IMR-90 (cell line): ENCODE results near the gene FAM83F. TPM values are rescaled to one million over a fixed set of nuclear protein-coding genes. Genes with fewer than 3 reads are reported as not detected.

Source experiments
- ATAC-seq: fragments of 200-7000 bp; cut with Tn5 transposase; 2 replicates; pipeline ENCODE4 v1.9.1; 2020; ENCODE audit warnings: low read depth, mild to moderate bottlenecking, moderate library complexity
- BruUV-seq: library from RNA; stranded (reverse); fragments of 400-500 nt; replicated peaks from 2 replicates; lab custom pipeline; 2021; lab: Mats Ljungman, UMichigan
- CTCF ChIA-PET: fragments of 300-600 bp; formaldehyde crosslinking; extraction: SDS; loops from one replicate; lab custom pipeline; 2021; ENCODE audit warnings: antibody characterized with exemption; lab: Yijun Ruan, JAX
- POLR2A ChIA-PET: fragments of 300-600 bp; sonication (Branson Sonifier 250); formaldehyde crosslinking; loops from one replicate; lab custom pipeline; 2022; ENCODE audit warnings: antibody characterized with exemption; ENCODE audit not compliant: unreplicated experiment; lab: Charles Lee
- DNase-seq: peaks from one replicate; pipeline ENCODE4 v3.0.0; 2013
- H2AFZ ChIP-seq: replicated peaks from 2 replicates; pipeline ENCODE3; 2013; ENCODE audit warnings: low read length, mild to moderate bottlenecking; ENCODE audit not compliant: poor library complexity
- H2AK5ac ChIP-seq: 2 replicates; pipeline ENCODE4 v1.6.1; 2013; ENCODE audit warnings: low read depth, low read length, inconsistent platforms
- H2AK9ac ChIP-seq: replicated peaks from 2 replicates; pipeline ENCODE3; 2013; ENCODE audit warnings: mild to moderate bottlenecking, low read depth, low read length, moderate library complexity; ENCODE audit not compliant: poor library complexity
- H2BK120ac ChIP-seq: 2 replicates; pipeline ENCODE4 v1.6.1; 2013; ENCODE audit warnings: low read depth, low read length, inconsistent platforms
- H2BK15ac ChIP-seq: 3 replicates; pipeline ENCODE4 v1.6.1; 2013; ENCODE audit warnings: low read depth, low read length, inconsistent platforms
- H2BK20ac ChIP-seq: 2 replicates; pipeline ENCODE4 v1.6.1; 2013; ENCODE audit warnings: low read depth, mild to moderate bottlenecking, inconsistent platforms, low read length, moderate library complexity
- H2BK5ac ChIP-seq: 2 replicates; pipeline ENCODE4 v1.6.1; 2013; ENCODE audit warnings: mild to moderate bottlenecking, low read depth, low read length, inconsistent platforms; ENCODE audit not compliant: poor library complexity, severe bottlenecking
- H3K14ac ChIP-seq: replicated peaks from 2 replicates; pipeline ENCODE4 v1.6.1; 2013; ENCODE audit warnings: low read depth, low read length, inconsistent platforms
- H3K18ac ChIP-seq: 2 replicates; pipeline ENCODE4 v1.6.1; 2013; ENCODE audit warnings: low read depth, low read length, control low read depth
- H3K23ac ChIP-seq: 2 replicates; pipeline ENCODE4 v1.6.1; 2013; ENCODE audit warnings: low read depth, low read length, inconsistent platforms
- H3K27ac ChIP-seq: 2 replicates; pipeline ENCODE4 v1.5.1; 2013; ENCODE audit warnings: mild to moderate bottlenecking, control low read depth, low read length; ENCODE audit not compliant: insufficient read depth
- H3K27me3 ChIP-seq: 2 replicates; pipeline ENCODE4 v1.6.1; 2013; ENCODE audit warnings: low read length; ENCODE audit not compliant: control insufficient read depth, insufficient read depth
- H3K36me3 ChIP-seq: 2 replicates; pipeline ENCODE4 v1.6.1; 2013; ENCODE audit warnings: low read length, mixed read lengths; ENCODE audit not compliant: control insufficient read depth, insufficient read depth
- H3K4ac ChIP-seq: 2 replicates; pipeline ENCODE4 v1.6.1; 2013; ENCODE audit warnings: low read depth, low read length, inconsistent platforms
- H3K4me1 ChIP-seq: 2 replicates; pipeline ENCODE4 v1.6.1; 2013; ENCODE audit warnings: low read length, mixed read lengths; ENCODE audit not compliant: control insufficient read depth, insufficient read depth
- H3K4me2 ChIP-seq: 2 replicates; pipeline ENCODE4 v1.6.1; 2013; ENCODE audit warnings: low read depth, mild to moderate bottlenecking, control low read depth, low read length, moderate library complexity
- H3K4me3 ChIP-seq: 2 replicates; pipeline ENCODE4 v1.5.1; 2013; ENCODE audit warnings: low read depth, mild to moderate bottlenecking, control low read depth, low read length, moderate library complexity; ENCODE audit not compliant: insufficient read depth
- H3K56ac ChIP-seq: 2 replicates; pipeline ENCODE4 v1.6.1; 2013; ENCODE audit warnings: low read length, inconsistent platforms; ENCODE audit not compliant: insufficient read depth; ENCODE audit errors: extremely low read depth
- H3K79me1 ChIP-seq, 2 experiments: 2 replicates each; pipeline ENCODE4 v1.6.1; 2013; ENCODE audit warnings: low read length in 2 of 2, inconsistent platforms in 1 of 2, low read depth in 1 of 2
- H3K9ac ChIP-seq: 2 replicates; pipeline ENCODE4 v1.6.1; 2013; ENCODE audit warnings: low read depth, low read length, control low read depth
- H3K9me1 ChIP-seq: 2 replicates; pipeline ENCODE4 v1.6.1; 2013; ENCODE audit warnings: low read length, inconsistent platforms; ENCODE audit not compliant: insufficient read depth
- H3K9me3 ChIP-seq: 2 replicates; pipeline ENCODE4 v1.6.1; 2013; ENCODE audit warnings: low read length; ENCODE audit not compliant: control insufficient read depth, insufficient read depth
- H4K20me1 ChIP-seq: 2 replicates; pipeline ENCODE4 v1.6.1; 2013; ENCODE audit warnings: low read length, inconsistent platforms; ENCODE audit not compliant: insufficient read depth
- H4K5ac ChIP-seq: 2 replicates; pipeline ENCODE4 v1.6.1; 2013; ENCODE audit warnings: mild to moderate bottlenecking, low read depth, low read length, control low read depth
- H4K8ac ChIP-seq, 2 experiments: 2 replicates each; pipeline ENCODE4 v1.6.1; 2013; ENCODE audit warnings: low read depth in 2 of 2, low read length in 2 of 2, control low read depth in 1 of 2, inconsistent platforms in 1 of 2
- H4K91ac ChIP-seq: 2 replicates; pipeline ENCODE4 v1.6.1; 2013; ENCODE audit warnings: low read depth, low read length, inconsistent platforms; ENCODE audit not compliant: insufficient read depth
- BHLHE40 ChIP-seq: fragments of 150-350 bp; IDR thresholded peaks from 2 replicates; pipeline ENCODE4 v1.6.1; 2016; ENCODE audit warnings: mild to moderate bottlenecking, low read depth, low read length
- CEBPB ChIP-seq: IDR thresholded peaks from 2 replicates; pipeline ENCODE4 v1.6.1; 2012; ENCODE audit warnings: low read depth, low read length, improper control_type of control experiment
- CTCF ChIP-seq: conservative IDR thresholded peaks from 2 replicates; pipeline ENCODE4 v1.5.1; 2012; ENCODE audit warnings: mild to moderate bottlenecking, low read depth, low read length, improper control_type of control experiment
- ELK1 ChIP-seq: fragments of 150-350 bp; IDR thresholded peaks from 2 replicates; pipeline ENCODE4 v1.6.1; 2016; ENCODE audit warnings: low read depth, mild to moderate bottlenecking, low read length, moderate library complexity, borderline replicate concordance
- MAFK ChIP-seq: IDR thresholded peaks from 2 replicates; pipeline ENCODE4 v1.6.1; 2012; ENCODE audit warnings: low read depth, low read length, improper control_type of control experiment
- MAZ ChIP-seq: IDR thresholded peaks from 2 replicates; pipeline ENCODE4 v1.6.1; 2012; ENCODE audit warnings: low read depth, mild to moderate bottlenecking, low read length, improper control_type of control experiment, moderate library complexity, borderline replicate concordance
- MXI1 ChIP-seq: IDR thresholded peaks from 2 replicates; pipeline ENCODE4 v1.6.1; 2012; ENCODE audit warnings: low read depth, mild to moderate bottlenecking, low read length, moderate library complexity, borderline replicate concordance
- NFE2L2 ChIP-seq: fragments of 150-350 bp; IDR thresholded peaks from 2 replicates; pipeline ENCODE4 v1.6.1; 2016; ENCODE audit warnings: low read depth, mild to moderate bottlenecking, low read length
- POLR2A ChIP-seq: IDR thresholded peaks from 2 replicates; pipeline ENCODE4 v1.6.1; 2012; ENCODE audit warnings: mild to moderate bottlenecking, low read depth, low read length
- RCOR1 ChIP-seq: IDR thresholded peaks from 2 replicates; pipeline ENCODE4 v1.6.1; 2012; ENCODE audit warnings: mild to moderate bottlenecking, low read length, improper control_type of control experiment; ENCODE audit not compliant: insufficient replicate concordance
- SMC3 ChIP-seq: fragments of 150-350 bp; IDR thresholded peaks from 2 replicates; pipeline ENCODE4 v1.6.1; 2016; ENCODE audit warnings: low read depth, mild to moderate bottlenecking, antibody characterized with exemption, low read length, moderate library complexity
- USF2 ChIP-seq: fragments of 150-350 bp; IDR thresholded peaks from 2 replicates; pipeline ENCODE4 v1.6.1; 2017; ENCODE audit warnings: mild to moderate bottlenecking, antibody characterized with exemption, low read length, low read depth
- WGBS, 2 experiments: methylation state at CpG; one replicate each; pipeline versions ENCODE4 v1.1.5 to v1.1.7; 2013; ENCODE audit warnings: missing lambda C conversion rate in 2 of 2; ENCODE audit not compliant: insufficient read length in 1 of 2; ENCODE audit errors: extremely low coverage in 2 of 2; 5-methylcytosine and 5-hydroxymethylcytosine counted together
- dilution Hi-C: fragments of 300-500 bp; cut with HindIII; formaldehyde crosslinking; loops from one replicate; pipeline ENCODE4 v1.14.3; 2018; ENCODE audit warnings: low sequenced_read_pairs; ENCODE audit not compliant: unreplicated experiment
- in situ Hi-C: fragments of 300-500 bp; cut with MboI; formaldehyde crosslinking; loops from 3 replicates; pipeline ENCODE4 v1.14.3; 2019; ENCODE audit warnings: low sequenced_read_pairs, inconsistent platforms, mixed read lengths
- intact Hi-C: fragments of 100-400 bp; cut with micrococcal nuclease; formaldehyde crosslinking; loops from 2 replicates; pipeline ENCODE4 v1.10.0; 2022
- polyA plus RNA-seq, 3 experiments: library from polyadenylated mRNA; depleted of rRNA; stranded (reverse); fragments of >200 nt; gene quantifications; 2 replicates each; pipeline ENCODE4 v1.2.3, GENCODE V29; 2012; ENCODE audit warnings: low replicate concordance in 1 of 3
- total RNA-seq: library from RNA; depleted of rRNA; stranded (reverse); fragments of >200 nt; gene quantifications from 2 replicates; pipeline ENCODE4 v1.2.3, GENCODE V29; 2012

The FAM83F gene
- total and polyA plus RNA-seq, 2 of the 4 experiments (the other 2 are of a cell fraction), result not detected

DNA sequence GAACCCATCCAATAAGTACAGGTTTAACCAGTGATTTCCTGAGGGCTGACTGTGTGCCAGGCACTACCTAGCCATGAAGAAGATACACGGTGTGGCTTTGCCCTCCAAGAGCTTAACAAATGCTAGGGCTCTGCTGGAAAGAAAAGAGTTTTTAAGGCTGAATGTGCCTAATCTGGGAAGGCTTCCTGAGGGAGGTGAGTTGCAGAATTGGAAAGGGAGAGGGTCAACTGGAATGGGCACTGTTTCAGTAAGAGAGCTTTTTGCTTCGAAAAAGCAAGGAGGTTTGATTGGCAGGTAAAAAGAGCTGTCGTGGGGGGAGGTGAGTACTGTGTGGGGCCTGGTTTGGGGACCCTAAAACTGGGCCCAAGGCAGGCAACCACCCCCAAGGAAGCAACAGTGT, 2.7 kb downstream of the FAM83F start:
- ChIA-PET POLR2A (no interaction called here), CTCF (no interaction called here)
- intact Hi-C loops, result no loop called here

More for the DNA sequence above, 2.7 kb downstream of the FAM83F start:
- Histone ChIP-seq H3K56ac (no peak overlapping the region), H4K20me1 (no peaks in the 10 kb centered on the region), H3K36me3 (no peaks in the 10 kb centered on the region), H4K5ac (no peak overlapping the region), H2BK20ac (no peak overlapping the region), H3K9me3 (no peaks in the 10 kb centered on the region), H2BK5ac (no peak overlapping the region), H2BK15ac (no peak overlapping the region), H3K4me1 (peaks cover 4% of the 10 kb centered on the region), H4K91ac (no peak overlapping the region), H2AK9ac (no peak overlapping the region), H3K14ac (no peak overlapping the region), H3K4ac (no peak overlapping the region), H3K23ac (no peak overlapping the region), H2BK120ac (no peak overlapping the region), H3K79me1 (no peaks in the 10 kb centered on the region), H3K9me1 (no peaks in the 10 kb centered on the region; the same call in 1 of the 2 replicates), H2AFZ (no peak overlapping the region), H3K4me3 (no peak overlapping the region), H3K9ac (no peak overlapping the region), H2AK5ac (no peak overlapping the region), H3K27ac (no peak overlapping the region), H3K4me2 (no peak overlapping the region), H3K18ac (no peak overlapping the region), H4K8ac (no peak overlapping the region), H3K27me3 (peaks cover 49% of the 10 kb centered on the region)
- no peak for DNase-seq
- in situ Hi-C loops (no loop called here), dilution Hi-C loops (no loop called here)
- TF ChIP-seq BHLHE40 (no peak), MAFK (no peak), MAZ (no peak), CEBPB (no peak), ELK1 (no peak), SMC3 (no peak), MXI1 (no peak), RCOR1 (no peak), CTCF (no peak), USF2 (no peak), POLR2A (no peak), NFE2L2 (no peak)
- BruUV-seq, result no TSS peak
- WGBS, 2 experiments, result no CpG with 5 or more reads among the region's 3 CpGs
- no peak for ATAC-seq
